GM12865 (cell line): Measurements from ENCODE around the gene MYO1D.
A peak's percentile ranks its signal among the peaks of the same experiment; 100 is the strongest.

Source experiments
- DNase-seq: peaks from one replicate; pipeline ENCODE4 v3.0.0; 2010; ENCODE audit warnings: low read depth
- H3K4me3 ChIP-seq: 2 replicates; pipeline ENCODE4 v1.5.1; 2011; ENCODE audit warnings: mild to moderate bottlenecking, low read depth, low read length, control low read depth
- TF ChIP-seq, protein P1 (sequence below): IDR thresholded peaks from 2 replicates; pipeline ENCODE4 v1.5.1; 2011; ENCODE audit warnings: low read length, control low read depth, low read depth, inconsistent platforms; ENCODE audit not compliant: insufficient read depth; ENCODE audit errors: missing control alignments

The MYO1D gene

DNA sequence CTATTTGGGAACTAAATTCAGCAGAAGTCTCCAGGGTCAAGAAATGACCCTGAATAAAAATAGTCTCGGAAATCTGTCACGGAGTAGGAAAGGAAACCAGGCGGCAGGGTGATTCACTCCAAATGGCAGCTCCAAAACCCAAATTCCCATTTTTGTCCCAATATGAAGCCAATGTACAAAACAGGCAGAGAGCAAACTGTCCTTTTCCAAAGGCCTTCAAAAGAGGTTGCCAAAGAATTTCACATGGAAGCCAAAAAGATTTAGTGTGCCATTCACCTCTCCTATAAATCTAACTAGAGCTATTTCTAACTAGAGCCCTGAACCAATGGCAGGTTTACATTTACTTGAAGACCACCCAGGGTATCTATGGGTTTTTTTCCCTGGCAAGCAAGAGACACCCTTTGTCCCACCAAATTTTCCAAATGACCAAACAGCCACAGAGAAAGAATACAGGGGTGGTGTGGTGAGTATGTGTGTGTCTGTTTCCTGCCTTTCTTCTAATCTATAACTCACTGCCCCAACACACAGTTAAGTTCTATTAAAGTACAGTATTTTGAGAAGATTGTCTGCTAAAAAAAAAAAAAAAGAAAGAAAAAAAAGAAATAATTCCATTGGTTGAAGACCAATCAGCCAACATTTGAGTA, 6.8 kb downstream of the MYO1D start:
- no peak overlapping the region for H3K4me3 ChIP-seq
- no peak for DNase-seq
- TF ChIP-seq, protein P1, sequence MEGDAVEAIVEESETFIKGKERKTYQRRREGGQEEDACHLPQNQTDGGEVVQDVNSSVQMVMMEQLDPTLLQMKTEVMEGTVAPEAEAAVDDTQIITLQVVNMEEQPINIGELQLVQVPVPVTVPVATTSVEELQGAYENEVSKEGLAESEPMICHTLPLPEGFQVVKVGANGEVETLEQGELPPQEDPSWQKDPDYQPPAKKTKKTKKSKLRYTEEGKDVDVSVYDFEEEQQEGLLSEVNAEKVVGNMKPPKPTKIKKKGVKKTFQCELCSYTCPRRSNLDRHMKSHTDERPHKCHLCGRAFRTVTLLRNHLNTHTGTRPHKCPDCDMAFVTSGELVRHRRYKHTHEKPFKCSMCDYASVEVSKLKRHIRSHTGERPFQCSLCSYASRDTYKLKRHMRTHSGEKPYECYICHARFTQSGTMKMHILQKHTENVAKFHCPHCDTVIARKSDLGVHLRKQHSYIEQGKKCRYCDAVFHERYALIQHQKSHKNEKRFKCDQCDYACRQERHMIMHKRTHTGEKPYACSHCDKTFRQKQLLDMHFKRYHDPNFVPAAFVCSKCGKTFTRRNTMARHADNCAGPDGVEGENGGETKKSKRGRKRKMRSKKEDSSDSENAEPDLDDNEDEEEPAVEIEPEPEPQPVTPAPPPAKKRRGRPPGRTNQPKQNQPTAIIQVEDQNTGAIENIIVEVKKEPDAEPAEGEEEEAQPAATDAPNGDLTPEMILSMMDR: no peak

DNA sequence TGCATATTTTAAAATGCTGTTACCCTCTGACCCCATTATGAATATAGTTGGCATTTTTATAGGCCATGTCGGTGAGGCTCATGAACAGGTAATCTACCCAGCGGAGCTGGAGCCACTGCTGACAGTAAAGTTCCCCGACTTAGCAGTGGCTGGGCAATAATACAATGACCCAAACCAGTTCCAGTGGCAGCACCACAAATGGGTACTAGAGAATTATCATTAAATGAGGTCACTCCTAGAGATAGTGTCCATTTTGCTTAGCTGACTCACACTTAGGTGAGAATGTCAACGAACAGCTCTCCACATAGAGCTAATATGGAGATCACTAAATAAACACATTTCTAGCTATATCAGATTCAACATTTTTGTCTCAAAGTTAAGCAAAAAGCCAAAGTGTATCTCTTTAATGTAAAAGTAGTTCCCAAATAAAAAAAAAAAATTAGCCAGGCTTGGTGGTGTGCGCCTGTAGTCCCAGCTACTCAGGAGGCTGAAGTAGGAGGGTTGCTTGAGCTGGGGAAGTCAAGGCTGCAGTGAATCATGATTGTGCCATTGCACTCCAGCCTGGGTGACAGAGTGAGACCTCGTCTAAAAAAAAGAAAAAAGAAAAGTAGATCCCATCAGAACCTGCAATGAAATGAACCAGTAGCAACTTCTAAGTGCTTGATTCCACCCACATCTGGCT, 7.4 kb downstream of the MYO1D start:
- no peak for DNase-seq
- no peak overlapping the region for H3K4me3 ChIP-seq
- TF ChIP-seq, protein P1: no peak

DNA sequence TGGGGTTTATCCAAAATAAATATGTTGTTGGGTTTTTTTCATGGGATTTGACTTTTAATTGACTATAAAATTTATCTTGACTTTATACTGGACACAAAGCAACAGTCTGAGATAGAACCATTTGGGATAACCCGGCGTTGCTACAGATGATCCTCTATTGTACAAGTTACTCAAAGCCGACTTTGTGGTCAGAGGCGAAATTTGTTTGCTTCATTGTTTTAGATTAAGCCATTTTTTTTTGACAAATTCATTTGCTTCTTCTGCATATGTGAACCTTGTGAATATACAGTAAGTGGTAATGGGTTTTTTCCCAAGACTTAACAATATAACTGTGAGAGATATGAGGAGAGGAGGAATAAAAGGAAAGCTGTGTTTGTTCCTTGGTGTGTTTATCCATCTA, 11.8 kb downstream of the MYO1D start:
- TF ChIP-seq, protein P1: no peak
- H3K4me3 ChIP-seq: no peak overlapping the region
- DNase-seq: no peak

DNA sequence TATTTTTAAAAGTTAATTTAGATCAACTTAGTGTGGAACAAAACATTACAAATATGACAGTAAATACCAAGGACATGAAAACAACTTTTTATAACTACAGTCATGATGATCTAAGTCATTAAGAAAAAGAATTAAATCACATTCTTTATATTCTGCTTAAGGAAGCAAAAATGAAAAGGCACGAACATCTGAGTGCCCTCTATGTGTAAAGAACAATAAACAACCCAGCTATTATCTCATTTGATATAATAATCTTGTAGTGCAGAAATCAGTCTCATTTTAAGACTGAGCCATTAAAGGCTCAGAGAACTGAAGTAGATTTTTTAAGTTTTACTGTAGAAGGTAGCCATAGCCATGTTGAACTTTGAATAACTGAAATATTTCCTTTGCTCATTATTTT, 13.4 kb downstream of the MYO1D start:
- H3K4me3 ChIP-seq: no peak overlapping the region
- TF ChIP-seq, protein P1: no peak
- DNase-seq: no peak

DNA sequence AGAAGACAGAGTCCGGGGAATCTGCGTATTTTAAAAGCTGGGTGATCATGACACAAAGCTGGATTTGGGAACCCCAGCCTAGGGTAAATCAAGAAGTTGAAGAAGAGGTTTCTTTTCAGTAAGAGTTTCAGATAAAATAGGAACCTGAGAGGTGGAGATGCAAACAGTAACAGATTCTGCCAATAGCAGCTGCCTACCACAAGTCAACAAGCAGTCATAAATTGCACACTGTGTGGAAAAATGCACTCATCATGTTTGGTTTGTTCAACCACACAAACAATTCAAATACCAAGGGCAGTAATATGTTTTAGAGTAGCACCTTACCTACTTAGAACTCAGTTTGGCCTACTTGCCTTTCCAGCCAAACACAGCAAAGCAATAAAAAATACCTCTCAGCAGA, 14.0 kb downstream of the MYO1D start:
- DNase-seq: peak; percentile 4
- TF ChIP-seq, protein P1: no peak
- H3K4me3 ChIP-seq: no peak overlapping the region

DNA sequence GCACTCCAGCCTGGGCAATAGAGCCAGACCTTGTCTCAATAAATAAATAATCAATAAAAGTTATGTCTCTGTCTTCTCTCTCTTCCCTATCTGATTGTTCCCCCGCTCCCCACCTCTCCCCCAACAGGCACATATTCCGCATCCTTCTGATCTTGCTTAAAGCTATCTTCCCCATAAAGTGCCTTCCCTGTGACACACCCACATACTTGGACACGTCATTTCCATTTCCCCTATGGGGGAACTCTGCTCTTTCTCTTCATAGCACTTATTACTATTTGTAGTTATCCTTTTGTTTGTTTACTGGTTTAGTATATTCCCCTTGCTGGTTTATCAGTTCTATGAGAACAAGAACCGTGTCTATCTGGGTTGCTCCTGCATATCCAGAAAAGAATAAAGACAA, 14.9 kb downstream of the MYO1D start:
- DNase-seq: no peak
- TF ChIP-seq, protein P1: no peak
- no peak overlapping the region for H3K4me3 ChIP-seq
